WTC11 (cell line): Measurements from ENCODE around the gene CES3. TPM values are rescaled to one million over a fixed set of nuclear protein-coding genes. Genes with fewer than 3 reads are reported as not detected.
A peak's percentile ranks its signal among the peaks of the same experiment; 100 is the strongest.

Experiments
- ATAC-seq: fragments of 200-7000 bp; cut with Tn5 transposase; 2 replicates; pipeline ENCODE4 v1.10.0; 2021; ENCODE audit warnings: mild to moderate bottlenecking, moderate library complexity
- CTCF ChIA-PET: fragments of 300-600 bp; sonication (Branson Sonifier 250); formaldehyde crosslinking; loops from one replicate; lab custom pipeline; 2021; ENCODE audit warnings: antibody characterized with exemption; lab: Charles Lee
- POLR2A ChIA-PET: fragments of 350-600 bp; sonication (Branson Sonifier 250); formaldehyde crosslinking; loops from one replicate; lab custom pipeline; 2021; ENCODE audit warnings: antibody characterized with exemption; lab: Charles Lee
- DNase-seq: peaks from one replicate; pipeline ENCODE4 v3.0.0; 2021; ENCODE audit warnings: low spot score
- H3K27ac Mint-ChIP-seq: 2 replicates; pipeline ENCODE4 v1.8.0; 2021; ENCODE audit warnings: mixed read lengths
- H3K27me3 Mint-ChIP-seq: 2 replicates; pipeline ENCODE4 v1.8.0; 2021; ENCODE audit warnings: low read depth, mild to moderate bottlenecking, moderate library complexity, mixed read lengths
- H3K36me3 Mint-ChIP-seq: 2 replicates; pipeline ENCODE4 v1.8.0; 2021; ENCODE audit warnings: mixed read lengths
- H3K4me1 Mint-ChIP-seq: 2 replicates; pipeline ENCODE4 v1.8.0; 2022; ENCODE audit warnings: mixed read lengths
- H3K4me3 Mint-ChIP-seq: 2 replicates; pipeline ENCODE4 v1.8.0; 2021; ENCODE audit warnings: mild to moderate bottlenecking, moderate library complexity, mixed read lengths
- H3K9me3 Mint-ChIP-seq: 2 replicates; pipeline ENCODE4 v1.8.0; 2021; ENCODE audit warnings: mixed read lengths
- CBFB ChIP-seq: sonication (generic); formaldehyde crosslinking; IDR thresholded peaks from 2 replicates; pipeline ENCODE4 v1.8.1; 2022; ENCODE audit warnings: mild to moderate bottlenecking, low read depth, missing genetic modification reagents
- ETV6 ChIP-seq: sonication (generic); formaldehyde crosslinking; IDR thresholded peaks from 2 replicates; pipeline ENCODE4 v1.8.1; 2022; ENCODE audit warnings: mild to moderate bottlenecking, missing genetic modification reagents
- HMGA2 ChIP-seq: fragments of 250-450 bp; sonication (Bioruptor Pico); IDR thresholded peaks from 2 replicates; pipeline ENCODE4 v1.4.0; 2021; ENCODE audit warnings: mild to moderate bottlenecking, moderate library complexity
- HMGXB4 ChIP-seq: sonication (generic); formaldehyde crosslinking; IDR thresholded peaks from 2 replicates; pipeline ENCODE4 v1.8.1; 2023; ENCODE audit warnings: mild to moderate bottlenecking, moderate library complexity, missing genetic modification reagents
- RELA ChIP-seq: sonication (generic); formaldehyde crosslinking; IDR thresholded peaks from 2 replicates; pipeline ENCODE4 v1.8.1; 2022; ENCODE audit warnings: missing genetic modification reagents, mild to moderate bottlenecking, borderline replicate concordance
- SP1 ChIP-seq: sonication (generic); formaldehyde crosslinking; conservative IDR thresholded peaks from 2 replicates; pipeline ENCODE4 v1.8.1; 2022; ENCODE audit warnings: missing genetic modification reagents
- ZNF416 ChIP-seq: fragments of 250-450 bp; sonication (Bioruptor Pico); IDR thresholded peaks from 2 replicates; pipeline ENCODE4 v1.9.0; 2021; ENCODE audit warnings: mild to moderate bottlenecking, inconsistent platforms
- ZNF423 ChIP-seq: fragments of 250-450 bp; sonication (Bioruptor Pico); IDR thresholded peaks from 2 replicates; pipeline ENCODE4 v2.1.2; 2022; ENCODE audit warnings: mild to moderate bottlenecking, moderate library complexity
- ZNF512 ChIP-seq: sonication (generic); formaldehyde crosslinking; IDR thresholded peaks from 2 replicates; pipeline ENCODE4 v1.8.1; 2022; ENCODE audit warnings: missing genetic modification reagents, borderline replicate concordance
- total RNA-seq: library from RNA; stranded (reverse); gene quantifications from 3 replicates; pipeline ENCODE4 v1.2.3, GENCODE V29; 2021
- TF ChIP-seq, protein P1 (sequence below): sonication (generic); formaldehyde crosslinking; IDR thresholded peaks from 2 replicates; pipeline ENCODE4 v1.8.0; 2022; ENCODE audit warnings: mild to moderate bottlenecking, missing genetic modification reagents
- TF ChIP-seq, protein P2 (sequence below): fragments of 250-450 bp; sonication (Bioruptor Pico); IDR thresholded peaks from 2 replicates; pipeline ENCODE4 v1.9.0; 2021; ENCODE audit warnings: mild to moderate bottlenecking
- TF ChIP-seq, protein P3 (sequence below): fragments of 250-450 bp; sonication (Bioruptor Pico); conservative IDR thresholded peaks from 2 replicates; pipeline ENCODE4 v1.9.0; 2021; ENCODE audit warnings: mild to moderate bottlenecking
- TF ChIP-seq, protein P4 (sequence below): fragments of 250-450 bp; sonication (Bioruptor Pico); IDR thresholded peaks from 2 replicates; pipeline ENCODE4 v1.9.0; 2021; ENCODE audit warnings: mild to moderate bottlenecking, borderline replicate concordance
- TF ChIP-seq, protein P5 (sequence below): sonication (generic); formaldehyde crosslinking; IDR thresholded peaks from 2 replicates; pipeline ENCODE4 v1.8.0; 2022; ENCODE audit warnings: missing genetic modification reagents

CES3 gene
- total RNA-seq, 1 experiment from 2014 or later = 3.3 TPM

- no peak for TF ChIP-seq ZNF512
- no peak for TF ChIP-seq CBFB (CRISPR knock-in tag)
- TF ChIP-seq, protein P1, sequence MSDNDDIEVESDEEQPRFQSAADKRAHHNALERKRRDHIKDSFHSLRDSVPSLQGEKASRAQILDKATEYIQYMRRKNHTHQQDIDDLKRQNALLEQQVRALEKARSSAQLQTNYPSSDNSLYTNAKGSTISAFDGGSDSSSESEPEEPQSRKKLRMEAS (CRISPR knock-in tag) = no peak
- no peak for TF ChIP-seq ZNF423 (CRISPR knock-in tag)
- TF ChIP-seq ETV6 = peak; percentile 50; the same call in 1 of the 2 replicates
These were observed 36.3 kb upstream of the CES3 start (continued) for GRCh38 chr16:66924527-66925321.

DNA sequence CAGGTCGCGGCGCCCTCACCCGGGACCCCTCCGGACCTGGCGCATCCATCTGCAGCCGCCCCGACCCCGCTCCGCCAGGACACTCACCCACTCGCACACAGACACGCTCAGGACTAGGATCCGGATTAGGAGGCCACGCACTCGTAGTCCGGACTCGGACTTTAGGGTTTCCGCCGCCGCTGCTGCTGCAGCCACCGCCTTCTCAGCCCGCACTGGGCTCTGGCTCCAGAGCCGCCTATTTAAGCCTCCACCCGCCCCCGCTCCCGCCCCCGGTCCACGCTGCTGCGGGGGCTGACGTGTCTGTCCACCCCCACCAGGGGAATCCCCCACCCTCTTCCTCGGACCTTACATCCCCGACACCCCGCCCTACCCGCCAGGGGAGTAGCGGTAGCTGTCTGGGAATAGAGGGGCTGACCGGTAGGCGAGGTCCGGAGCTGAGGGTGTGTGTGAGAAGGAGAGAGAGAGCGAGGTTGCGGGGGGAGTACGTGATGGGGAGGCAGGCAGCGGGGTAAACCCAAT is 35.7 kb upstream of the CES3 start, which contains the start of gene RRAD:
RRAD (minus strand) TSS at position 214 of the 519 bp plus-strand sequence. CDS start 356 bp downstream, outside the sequence.
- H3K36me3 Mint-ChIP-seq = no peaks in the 10 kb centered on the region
- ATAC-seq (peak; percentile 11), DNase-seq (peak; percentile 26)
- no peak within 1 kb of the TSS for H3K27ac Mint-ChIP-seq
- peaks cover 59% of the 10 kb centered on the region for H3K27me3 Mint-ChIP-seq
- TF ChIP-seq, protein P2, sequence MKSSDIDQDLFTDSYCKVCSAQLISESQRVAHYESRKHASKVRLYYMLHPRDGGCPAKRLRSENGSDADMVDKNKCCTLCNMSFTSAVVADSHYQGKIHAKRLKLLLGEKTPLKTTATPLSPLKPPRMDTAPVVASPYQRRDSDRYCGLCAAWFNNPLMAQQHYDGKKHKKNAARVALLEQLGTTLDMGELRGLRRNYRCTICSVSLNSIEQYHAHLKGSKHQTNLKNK (CRISPR knock-in tag) = no peak
- TF ChIP-seq, protein P3, sequence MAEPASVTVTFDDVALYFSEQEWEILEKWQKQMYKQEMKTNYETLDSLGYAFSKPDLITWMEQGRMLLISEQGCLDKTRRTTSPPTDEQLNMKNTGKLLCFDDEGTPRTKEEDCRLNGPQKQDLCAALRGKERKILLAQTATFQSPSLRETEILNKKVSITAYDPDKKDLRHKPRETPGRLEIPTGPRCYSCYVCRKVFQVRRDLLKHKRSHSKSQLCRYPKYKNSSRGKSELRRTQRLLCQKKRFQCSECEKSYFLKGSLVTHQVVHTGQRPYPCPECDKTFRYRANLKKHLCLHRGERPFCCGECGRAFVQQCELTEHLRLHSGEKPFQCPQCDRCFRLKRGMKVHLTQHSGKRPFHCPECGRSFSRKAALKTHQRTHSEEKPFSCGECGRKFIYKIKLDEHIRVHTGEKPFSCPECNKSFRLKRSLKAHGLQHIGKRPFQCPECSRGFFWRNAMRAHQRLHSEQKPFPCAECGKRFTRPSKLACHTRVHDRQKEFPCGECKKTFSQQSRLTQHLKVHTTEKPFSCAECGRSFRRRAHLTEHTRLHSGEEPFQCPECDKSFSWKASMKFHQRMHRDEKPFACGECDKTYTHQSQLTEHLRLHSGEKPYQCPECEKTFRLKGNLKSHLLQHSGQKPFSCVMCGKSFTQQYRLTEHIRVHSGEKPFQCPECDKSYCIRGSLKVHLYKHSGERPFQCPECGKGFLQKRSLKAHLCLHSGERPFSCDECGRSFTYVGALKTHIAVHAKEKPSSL (CRISPR knock-in tag) = no peak
- TF ChIP-seq HMGXB4 (CRISPR knock-in tag) = no peak
- H3K4me3 Mint-ChIP-seq = peak within 1 kb of the TSS; percentile 73
- H3K4me1 Mint-ChIP-seq = peaks cover 7% of the 10 kb centered on the region; the same call in 1 of the 2 replicates
- POLR2A ChIA-PET = no interaction called here
- CTCF ChIA-PET = interaction anchor here (0.6 to 7.0 kb wide), 15 partner anchors 9 to 360 kb away, joined by 3 to 175 read pairs (median 4); partner anchors contain the start of genes CES3, NAE1 and PDP2
- H3K9me3 Mint-ChIP-seq = no peaks in the 10 kb centered on the region

- ChIA-PET CTCF (interaction anchor here (0.6 to 7.0 kb wide), 20 partner anchors 10 to 359 kb away, joined by 3 to 175 read pairs (median 4); partner anchors contain the start of genes CES3, NAE1 and PDP2), POLR2A (no interaction called here)
- Mint-ChIP-seq H3K4me1 (peaks cover 7% of the 10 kb centered on the region; the same call in 1 of the 2 replicates), H3K4me3 (peak overlapping the region; percentile 73), H3K36me3 (no peaks in the 10 kb centered on the region), H3K27me3 (peaks cover 55% of the 10 kb centered on the region), H3K27ac (no peak overlapping the region), H3K9me3 (no peaks in the 10 kb centered on the region)
- ATAC-seq = no peak
- DNase-seq = no peak
- TF ChIP-seq SP1 (CRISPR knock-in tag) = no peak
- TF ChIP-seq HMGA2 (CRISPR knock-in tag) = no peak
- TF ChIP-seq, protein P4, sequence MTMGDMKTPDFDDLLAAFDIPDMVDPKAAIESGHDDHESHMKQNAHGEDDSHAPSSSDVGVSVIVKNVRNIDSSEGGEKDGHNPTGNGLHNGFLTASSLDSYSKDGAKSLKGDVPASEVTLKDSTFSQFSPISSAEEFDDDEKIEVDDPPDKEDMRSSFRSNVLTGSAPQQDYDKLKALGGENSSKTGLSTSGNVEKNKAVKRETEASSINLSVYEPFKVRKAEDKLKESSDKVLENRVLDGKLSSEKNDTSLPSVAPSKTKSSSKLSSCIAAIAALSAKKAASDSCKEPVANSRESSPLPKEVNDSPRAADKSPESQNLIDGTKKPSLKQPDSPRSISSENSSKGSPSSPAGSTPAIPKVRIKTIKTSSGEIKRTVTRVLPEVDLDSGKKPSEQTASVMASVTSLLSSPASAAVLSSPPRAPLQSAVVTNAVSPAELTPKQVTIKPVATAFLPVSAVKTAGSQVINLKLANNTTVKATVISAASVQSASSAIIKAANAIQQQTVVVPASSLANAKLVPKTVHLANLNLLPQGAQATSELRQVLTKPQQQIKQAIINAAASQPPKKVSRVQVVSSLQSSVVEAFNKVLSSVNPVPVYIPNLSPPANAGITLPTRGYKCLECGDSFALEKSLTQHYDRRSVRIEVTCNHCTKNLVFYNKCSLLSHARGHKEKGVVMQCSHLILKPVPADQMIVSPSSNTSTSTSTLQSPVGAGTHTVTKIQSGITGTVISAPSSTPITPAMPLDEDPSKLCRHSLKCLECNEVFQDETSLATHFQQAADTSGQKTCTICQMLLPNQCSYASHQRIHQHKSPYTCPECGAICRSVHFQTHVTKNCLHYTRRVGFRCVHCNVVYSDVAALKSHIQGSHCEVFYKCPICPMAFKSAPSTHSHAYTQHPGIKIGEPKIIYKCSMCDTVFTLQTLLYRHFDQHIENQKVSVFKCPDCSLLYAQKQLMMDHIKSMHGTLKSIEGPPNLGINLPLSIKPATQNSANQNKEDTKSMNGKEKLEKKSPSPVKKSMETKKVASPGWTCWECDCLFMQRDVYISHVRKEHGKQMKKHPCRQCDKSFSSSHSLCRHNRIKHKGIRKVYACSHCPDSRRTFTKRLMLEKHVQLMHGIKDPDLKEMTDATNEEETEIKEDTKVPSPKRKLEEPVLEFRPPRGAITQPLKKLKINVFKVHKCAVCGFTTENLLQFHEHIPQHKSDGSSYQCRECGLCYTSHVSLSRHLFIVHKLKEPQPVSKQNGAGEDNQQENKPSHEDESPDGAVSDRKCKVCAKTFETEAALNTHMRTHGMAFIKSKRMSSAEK (CRISPR knock-in tag) = no peak
- no peak for TF ChIP-seq ZNF416 (CRISPR knock-in tag)
- no peak for TF ChIP-seq CBFB (CRISPR knock-in tag)
- TF ChIP-seq ETV6 = no peak
- TF ChIP-seq, protein P5, sequence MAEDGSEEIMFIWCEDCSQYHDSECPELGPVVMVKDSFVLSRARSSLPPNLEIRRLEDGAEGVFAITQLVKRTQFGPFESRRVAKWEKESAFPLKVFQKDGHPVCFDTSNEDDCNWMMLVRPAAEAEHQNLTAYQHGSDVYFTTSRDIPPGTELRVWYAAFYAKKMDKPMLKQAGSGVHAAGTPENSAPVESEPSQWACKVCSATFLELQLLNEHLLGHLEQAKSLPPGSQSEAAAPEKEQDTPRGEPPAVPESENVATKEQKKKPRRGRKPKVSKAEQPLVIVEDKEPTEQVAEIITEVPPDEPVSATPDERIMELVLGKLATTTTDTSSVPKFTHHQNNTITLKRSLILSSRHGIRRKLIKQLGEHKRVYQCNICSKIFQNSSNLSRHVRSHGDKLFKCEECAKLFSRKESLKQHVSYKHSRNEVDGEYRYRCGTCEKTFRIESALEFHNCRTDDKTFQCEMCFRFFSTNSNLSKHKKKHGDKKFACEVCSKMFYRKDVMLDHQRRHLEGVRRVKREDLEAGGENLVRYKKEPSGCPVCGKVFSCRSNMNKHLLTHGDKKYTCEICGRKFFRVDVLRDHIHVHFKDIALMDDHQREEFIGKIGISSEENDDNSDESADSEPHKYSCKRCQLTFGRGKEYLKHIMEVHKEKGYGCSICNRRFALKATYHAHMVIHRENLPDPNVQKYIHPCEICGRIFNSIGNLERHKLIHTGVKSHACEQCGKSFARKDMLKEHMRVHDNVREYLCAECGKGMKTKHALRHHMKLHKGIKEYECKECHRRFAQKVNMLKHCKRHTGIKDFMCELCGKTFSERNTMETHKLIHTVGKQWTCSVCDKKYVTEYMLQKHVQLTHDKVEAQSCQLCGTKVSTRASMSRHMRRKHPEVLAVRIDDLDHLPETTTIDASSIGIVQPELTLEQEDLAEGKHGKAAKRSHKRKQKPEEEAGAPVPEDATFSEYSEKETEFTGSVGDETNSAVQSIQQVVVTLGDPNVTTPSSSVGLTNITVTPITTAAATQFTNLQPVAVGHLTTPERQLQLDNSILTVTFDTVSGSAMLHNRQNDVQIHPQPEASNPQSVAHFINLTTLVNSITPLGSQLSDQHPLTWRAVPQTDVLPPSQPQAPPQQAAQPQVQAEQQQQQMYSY (CRISPR knock-in tag) = no peak
- TF ChIP-seq RELA = no peak
These were observed 34.7 kb upstream of the CES3 start for GRCh38 chr16:66926171-66926947.
